ENCODE measurements around the gene IFI27. TPM values are rescaled to one million over a fixed set of nuclear protein-coding genes. Genes with fewer than 3 reads are reported as not detected.

IFI27 gene
- total and polyA plus RNA-seq, 2 donors from 2014 or later: 143 to 356 TPM

GRCh38 chr14:94135476-94135875, 24.9 kb downstream of the IFI27 start:
- DNase-seq: no peak
- Histone ChIP-seq H3K9ac (ENCODE audit: low read length in 3 of 3) (no peak overlapping the region), H3K4me1 (ENCODE audit: control insufficient read depth in 2 of 3, insufficient read depth in 2 of 3, low read depth in 1 of 3, low read length in 3 of 3) (no peaks in the 10 kb centered on the region), H3K4me3 (ENCODE audit: low read length in 3 of 3) (no peak overlapping the region), H3K27ac (ENCODE audit: low read depth in 2 of 2, low read length in 2 of 2) (no peak overlapping the region), H3K27me3 (ENCODE audit: control insufficient read depth, insufficient read depth, low read length) (no peaks in the 10 kb centered on the region), H3K9me3 (ENCODE audit: control insufficient read depth in 2 of 3, insufficient read depth in 1 of 3, low read length in 3 of 3) (no peaks in the 10 kb centered on the region), H3K36me3 (ENCODE audit: control insufficient read depth in 2 of 3, insufficient read depth in 3 of 3, low read length in 3 of 3) (no peaks in the 10 kb centered on the region)
- no peak for TF ChIP-seq CTCF (IDR thresholded peaks at IDR 0.05; ENCODE audit: borderline replicate concordance, extremely low read depth, insufficient read depth)
- intact Hi-C loops (cut with DNase I): loop anchor here (5.0 kb wide), 1 partner anchor 103 kb away; no protein-coding TSS in a partner anchor
- FAIRE-seq: no peak

DNA sequence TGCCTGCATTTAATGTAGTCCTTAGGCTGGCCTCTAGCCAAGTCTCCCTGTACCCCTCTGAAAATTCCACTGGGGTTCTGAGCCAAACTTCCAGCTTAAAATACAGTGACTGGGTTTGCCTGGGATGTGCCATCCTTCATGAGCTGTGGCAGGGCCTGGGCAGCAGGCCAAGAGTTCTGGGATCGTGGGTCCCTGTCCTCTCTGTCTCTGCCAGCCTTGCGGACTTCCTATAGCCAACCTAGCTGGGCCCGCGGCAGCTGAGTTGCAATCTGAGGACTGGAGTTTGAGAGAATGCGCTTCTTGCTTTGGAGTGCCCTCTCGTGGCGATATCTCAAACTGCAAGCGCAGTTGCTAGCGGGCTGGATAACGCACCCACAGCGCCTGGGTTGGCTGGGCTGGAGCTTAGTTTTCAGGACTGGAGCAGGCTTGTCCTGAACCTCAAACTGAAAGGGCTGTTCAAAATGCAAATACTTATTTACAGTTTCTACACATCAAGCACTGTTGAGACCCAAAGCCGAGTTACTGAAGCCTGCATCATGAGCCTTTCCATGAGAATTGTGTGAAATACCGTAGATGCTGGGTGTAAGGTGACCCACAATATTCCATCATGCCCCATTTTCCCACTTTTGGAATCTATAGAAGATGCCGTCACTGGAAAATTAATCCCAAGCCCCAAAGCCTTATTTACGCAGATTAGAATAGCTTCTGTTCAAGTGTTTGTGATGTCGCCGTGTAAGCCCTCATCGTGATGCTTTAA, 26.2 kb downstream of the IFI27 start:
- no peaks in the 10 kb centered on the region for H3K27me3 ChIP-seq (ENCODE audit: control insufficient read depth, insufficient read depth, low read length)
- DNase-seq (peak; percentile 82 to 92 (median 85)), FAIRE-seq (peak; percentile 53)
- H3K36me3 ChIP-seq (ENCODE audit: control insufficient read depth in 2 of 3, insufficient read depth in 3 of 3, low read length in 3 of 3): no peaks in the 10 kb centered on the region
- no peak overlapping the region for H3K9ac ChIP-seq (ENCODE audit: low read length in 3 of 3)
- peak; percentile 98 for TF ChIP-seq CTCF (IDR thresholded peaks at IDR 0.05; ENCODE audit: borderline replicate concordance, extremely low read depth, insufficient read depth)
- intact Hi-C loops (cut with DNase I): loop anchor here (5.0 kb wide), 1 partner anchor 104 kb away; no protein-coding TSS in a partner anchor
- H3K27ac ChIP-seq (ENCODE audit: low read depth in 2 of 2, low read length in 2 of 2): no peak overlapping the region
- no peaks in the 10 kb centered on the region for H3K4me1 ChIP-seq (ENCODE audit: control insufficient read depth in 2 of 3, insufficient read depth in 2 of 3, low read depth in 1 of 3, low read length in 3 of 3)
- H3K4me3 ChIP-seq (ENCODE audit: low read length in 3 of 3): no peak overlapping the region
- no peaks in the 10 kb centered on the region for H3K9me3 ChIP-seq (ENCODE audit: control insufficient read depth in 2 of 3, insufficient read depth in 1 of 3, low read length in 3 of 3)

DNA sequence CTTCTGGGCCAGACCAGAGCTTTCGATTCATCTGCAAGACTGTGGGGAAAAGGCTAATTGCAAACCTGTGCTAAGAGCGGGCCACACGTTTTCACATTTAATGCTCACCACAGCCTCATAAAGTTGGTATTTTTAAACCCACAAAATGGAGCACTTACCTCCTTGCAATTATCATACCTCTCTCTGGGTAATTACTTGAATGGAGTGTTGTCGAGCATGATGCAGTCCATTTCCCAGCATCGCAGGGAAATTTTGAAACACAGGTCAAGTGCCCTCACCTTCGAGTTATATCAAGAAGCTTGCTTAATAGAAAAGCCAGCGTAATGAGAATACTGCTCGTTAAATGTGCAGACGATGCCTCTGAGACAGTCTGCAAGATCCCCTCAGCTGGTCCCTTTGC, 27.7 kb downstream of the IFI27 start:
- intact Hi-C loops (cut with DNase I): loop anchor here (5.0 kb wide), 1 partner anchor 106 kb away; no protein-coding TSS in a partner anchor
- no peaks in the 10 kb centered on the region for H3K36me3 ChIP-seq (ENCODE audit: control insufficient read depth in 2 of 3, insufficient read depth in 3 of 3, low read length in 3 of 3)
- no peaks in the 10 kb centered on the region for H3K27me3 ChIP-seq (ENCODE audit: control insufficient read depth, insufficient read depth, low read length)
- FAIRE-seq: no peak
- no peaks in the 10 kb centered on the region for H3K4me1 ChIP-seq (ENCODE audit: control insufficient read depth in 2 of 3, insufficient read depth in 2 of 3, low read depth in 1 of 3, low read length in 3 of 3)
- H3K4me3 ChIP-seq (ENCODE audit: low read length in 3 of 3): no peak overlapping the region
- no peak for DNase-seq
- no peak overlapping the region for H3K27ac ChIP-seq (ENCODE audit: low read depth in 2 of 2, low read length in 2 of 2)
- no peak overlapping the region for H3K9ac ChIP-seq (ENCODE audit: low read length in 3 of 3)
- no peak for TF ChIP-seq CTCF (IDR thresholded peaks at IDR 0.05; ENCODE audit: borderline replicate concordance, extremely low read depth, insufficient read depth)
- H3K9me3 ChIP-seq (ENCODE audit: control insufficient read depth in 2 of 3, insufficient read depth in 1 of 3, low read length in 3 of 3): no peaks in the 10 kb centered on the region
